ENCODE results near the gene PFDN6.

- no peak for TF ChIP-seq POLR2A (IDR thresholded peaks at IDR 0.05)
- no peak for TF ChIP-seq CTCF (IDR thresholded peaks at IDR 0.05)
Measured at GRCh38 chr6:33339193-33339592, 49.8 kb downstream of the PFDN6 start.

Measured in uterus (tissue), 2 donors.